ENCODE measurements around the gene BNC2. TPM values are rescaled to one million over a fixed set of nuclear protein-coding genes. Genes with fewer than 3 reads are reported as not detected.

Gene BNC2
- total and polyA plus RNA-seq, 2 donors (not counting 1 experiment from before 2014, with no cell fraction given), result 34.7 to 39.1 TPM

DNA sequence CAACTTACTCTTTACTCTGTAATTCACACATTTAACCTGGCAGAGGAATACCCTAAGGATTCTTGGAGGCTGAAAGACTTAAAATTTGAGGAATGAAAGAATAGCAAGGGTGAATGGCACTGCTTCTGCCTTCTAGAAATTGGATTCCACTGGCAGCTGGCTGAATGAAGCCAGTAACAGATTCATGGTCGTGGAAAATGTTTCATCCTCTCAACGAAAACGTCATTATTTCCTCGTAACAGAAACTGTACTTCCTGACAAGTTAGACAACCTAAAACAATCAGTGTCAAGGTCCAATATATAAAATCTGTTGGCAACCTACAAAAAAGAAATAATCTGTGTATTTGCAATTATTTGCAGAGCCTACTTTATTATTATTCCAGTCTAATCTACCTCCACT is 39.7 kb downstream of the BNC2 start:
- Histone ChIP-seq H3K27me3 (ENCODE audit: control insufficient read depth, insufficient read depth, low read length) (no peaks in the 10 kb centered on the region), H3K79me2 (ENCODE audit: control insufficient read depth, insufficient read depth, low read length) (peaks cover 52% of the 10 kb centered on the region), H3K27ac (ENCODE audit: insufficient read depth, low read length) (no peak overlapping the region), H3K9me3 (ENCODE audit: control insufficient read depth, insufficient read depth, low read depth, low read length) (no peaks in the 10 kb centered on the region), H3K4me2 (ENCODE audit: extremely low read depth, insufficient read depth, low read length) (peak overlapping the region; percentile 23), H3K4me3 (replicated peaks in 1 of 4; ENCODE audit: control extremely low read depth in 1 of 4, insufficient read depth in 1 of 4, low read depth in 3 of 4, low read length in 4 of 4) (no peak overlapping the region), H3K4me1 (ENCODE audit: control insufficient read depth, extremely low read depth, insufficient read depth, low read length) (peaks cover 19% of the 10 kb centered on the region), H4K20me1 (ENCODE audit: control insufficient read depth, extremely low read depth, insufficient read depth, low read length) (no peaks in the 10 kb centered on the region), H3K9ac (ENCODE audit: insufficient read depth, low read length) (peak overlapping the region; percentile 24), H2AFZ (ENCODE audit: low read length) (no peak overlapping the region), H3K36me3 (ENCODE audit: control insufficient read depth, insufficient read depth, low read length) (peaks cover 2% of the 10 kb centered on the region)
- no peak for DNase-seq (ENCODE audit: low read depth in 2 of 2)
- TF ChIP-seq, protein P1, sequence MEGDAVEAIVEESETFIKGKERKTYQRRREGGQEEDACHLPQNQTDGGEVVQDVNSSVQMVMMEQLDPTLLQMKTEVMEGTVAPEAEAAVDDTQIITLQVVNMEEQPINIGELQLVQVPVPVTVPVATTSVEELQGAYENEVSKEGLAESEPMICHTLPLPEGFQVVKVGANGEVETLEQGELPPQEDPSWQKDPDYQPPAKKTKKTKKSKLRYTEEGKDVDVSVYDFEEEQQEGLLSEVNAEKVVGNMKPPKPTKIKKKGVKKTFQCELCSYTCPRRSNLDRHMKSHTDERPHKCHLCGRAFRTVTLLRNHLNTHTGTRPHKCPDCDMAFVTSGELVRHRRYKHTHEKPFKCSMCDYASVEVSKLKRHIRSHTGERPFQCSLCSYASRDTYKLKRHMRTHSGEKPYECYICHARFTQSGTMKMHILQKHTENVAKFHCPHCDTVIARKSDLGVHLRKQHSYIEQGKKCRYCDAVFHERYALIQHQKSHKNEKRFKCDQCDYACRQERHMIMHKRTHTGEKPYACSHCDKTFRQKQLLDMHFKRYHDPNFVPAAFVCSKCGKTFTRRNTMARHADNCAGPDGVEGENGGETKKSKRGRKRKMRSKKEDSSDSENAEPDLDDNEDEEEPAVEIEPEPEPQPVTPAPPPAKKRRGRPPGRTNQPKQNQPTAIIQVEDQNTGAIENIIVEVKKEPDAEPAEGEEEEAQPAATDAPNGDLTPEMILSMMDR (conservative IDR thresholded peaks at IDR 0.05 in 1 of 2, IDR thresholded peaks at IDR 0.05 in 1 of 2; ENCODE audit: low read depth in 1 of 2, low read length in 2 of 2), result no peak
- no peak for TF ChIP-seq EZH2 (IDR thresholded peaks at IDR 0.05; ENCODE audit: low read length, missing control alignments)

DNA sequence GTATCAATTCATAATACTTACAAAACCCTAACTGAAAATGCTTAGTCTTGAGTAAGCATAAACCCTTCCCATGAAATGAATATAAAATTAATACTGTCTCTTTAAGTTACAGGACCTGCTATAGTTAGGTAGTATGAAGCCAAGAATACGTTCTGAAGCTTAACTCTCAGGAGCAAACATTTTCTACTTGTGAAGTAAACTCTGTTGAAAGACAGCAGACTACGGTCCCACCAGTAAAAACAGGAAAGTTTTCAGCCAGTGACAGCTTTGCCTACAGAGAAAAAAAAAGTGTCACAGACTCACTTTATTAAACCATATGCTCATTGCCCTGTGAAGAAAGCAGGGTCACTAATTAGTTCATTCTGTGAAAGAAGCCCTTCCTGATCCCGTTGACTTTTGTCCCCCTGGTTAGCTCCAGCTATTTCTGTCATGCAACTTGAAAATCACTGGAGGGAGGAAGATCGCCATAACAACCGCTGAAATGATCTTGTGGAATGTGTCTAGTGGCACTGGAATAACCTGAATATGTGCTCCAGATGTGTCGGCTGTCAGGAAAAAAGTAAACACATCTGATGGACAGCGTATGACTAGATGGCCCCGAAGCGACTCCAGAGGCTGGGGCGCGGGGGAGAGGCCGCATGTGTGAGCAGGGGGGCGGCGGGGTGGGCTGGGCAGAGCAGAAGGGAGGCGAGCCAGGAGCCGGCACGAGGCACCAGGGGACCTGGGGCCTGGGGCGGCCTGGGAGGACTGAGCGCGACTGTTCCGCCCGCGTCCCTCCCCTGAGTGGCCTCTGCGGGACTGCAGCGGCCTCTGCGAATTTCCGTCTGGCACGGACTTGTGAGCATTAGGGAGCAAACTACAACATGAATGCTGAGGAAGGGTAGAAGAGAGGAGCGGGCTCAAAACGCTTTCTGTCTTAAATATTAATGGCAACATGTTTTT is 41.9 kb downstream of the BNC2 start:
- peak overlapping the region; percentile 75 for H3K4me2 ChIP-seq (ENCODE audit: extremely low read depth, insufficient read depth, low read length)
- H3K9ac ChIP-seq (ENCODE audit: insufficient read depth, low read length), result no peak overlapping the region
- peaks cover 46% of the 10 kb centered on the region for H3K79me2 ChIP-seq (ENCODE audit: control insufficient read depth, insufficient read depth, low read length)
- H2AFZ ChIP-seq (ENCODE audit: low read length), result no peak overlapping the region
- peak overlapping the region; percentile 61 for H3K27ac ChIP-seq (ENCODE audit: insufficient read depth, low read length)
- no peaks in the 10 kb centered on the region for H3K9me3 ChIP-seq (ENCODE audit: control insufficient read depth, insufficient read depth, low read depth, low read length)
- H4K20me1 ChIP-seq (ENCODE audit: control insufficient read depth, extremely low read depth, insufficient read depth, low read length), result no peaks in the 10 kb centered on the region
- H3K4me3 ChIP-seq (replicated peaks in 1 of 4; ENCODE audit: control extremely low read depth in 1 of 4, insufficient read depth in 1 of 4, low read depth in 3 of 4, low read length in 4 of 4), result peak overlapping the region; percentile 7 to 58 (median 25)
- peaks cover 32% of the 10 kb centered on the region for H3K4me1 ChIP-seq (ENCODE audit: control insufficient read depth, extremely low read depth, insufficient read depth, low read length)
- DNase-seq (ENCODE audit: low read depth in 2 of 2), result peak; percentile 70 to 77
- no peaks in the 10 kb centered on the region for H3K27me3 ChIP-seq (ENCODE audit: control insufficient read depth, insufficient read depth, low read length)
- no peaks in the 10 kb centered on the region for H3K36me3 ChIP-seq (ENCODE audit: control insufficient read depth, insufficient read depth, low read length)
- no peak for TF ChIP-seq EZH2 (IDR thresholded peaks at IDR 0.05; ENCODE audit: low read length, missing control alignments)
- TF ChIP-seq, protein P1 (conservative IDR thresholded peaks at IDR 0.05 in 1 of 2, IDR thresholded peaks at IDR 0.05 in 1 of 2; ENCODE audit: low read depth in 1 of 2, low read length in 2 of 2), result no peak

DNA sequence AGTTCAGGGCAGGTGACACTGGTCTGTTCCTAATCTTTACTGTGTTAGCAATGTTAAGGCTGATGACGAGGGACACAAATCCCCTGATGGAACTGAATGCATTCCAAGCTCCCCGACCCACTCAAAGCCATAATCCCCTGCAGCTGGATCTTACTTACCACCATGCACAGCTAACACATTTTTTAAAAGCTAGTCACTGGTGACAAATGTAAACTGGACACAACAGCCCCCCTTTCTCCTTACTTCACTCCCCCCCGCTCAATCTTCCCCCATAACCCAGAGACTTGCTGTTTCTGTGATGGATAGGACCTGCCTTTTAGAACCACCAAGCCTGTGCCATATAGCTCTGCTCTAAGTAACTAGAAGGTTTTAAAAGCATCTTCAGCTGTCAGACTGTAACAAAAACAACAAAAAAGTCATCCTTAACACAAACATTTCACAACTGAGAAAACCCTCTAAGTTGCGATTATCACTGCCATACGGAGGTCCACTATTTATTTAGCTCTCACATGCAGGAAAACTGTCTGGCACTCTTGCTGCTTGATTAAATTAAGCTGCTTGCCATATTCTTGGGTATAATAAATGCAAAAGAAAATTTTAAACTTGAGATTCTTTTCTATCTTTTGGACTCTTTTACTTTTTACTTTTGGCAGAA is 44.4 kb downstream of the BNC2 start:
- H3K9me3 ChIP-seq (ENCODE audit: control insufficient read depth, insufficient read depth, low read depth, low read length), result no peaks in the 10 kb centered on the region
- H3K36me3 ChIP-seq (ENCODE audit: control insufficient read depth, insufficient read depth, low read length), result no peaks in the 10 kb centered on the region
- peak overlapping the region; percentile 59 for H3K4me2 ChIP-seq (ENCODE audit: extremely low read depth, insufficient read depth, low read length)
- no peaks in the 10 kb centered on the region for H3K27me3 ChIP-seq (ENCODE audit: control insufficient read depth, insufficient read depth, low read length)
- H4K20me1 ChIP-seq (ENCODE audit: control insufficient read depth, extremely low read depth, insufficient read depth, low read length), result no peaks in the 10 kb centered on the region
- peaks cover 32% of the 10 kb centered on the region for H3K4me1 ChIP-seq (ENCODE audit: control insufficient read depth, extremely low read depth, insufficient read depth, low read length)
- H3K9ac ChIP-seq (ENCODE audit: insufficient read depth, low read length), result no peak overlapping the region
- DNase-seq (ENCODE audit: low read depth in 2 of 2), result peak; percentile 73 to 91
- H3K4me3 ChIP-seq (replicated peaks in 1 of 4; ENCODE audit: control extremely low read depth in 1 of 4, insufficient read depth in 1 of 4, low read depth in 3 of 4, low read length in 4 of 4), result peak overlapping the region in 2 of 4 experiments; percentile 14 to 17
- no peak for TF ChIP-seq EZH2 (IDR thresholded peaks at IDR 0.05; ENCODE audit: low read length, missing control alignments)
- TF ChIP-seq, protein P1 (conservative IDR thresholded peaks at IDR 0.05 in 1 of 2, IDR thresholded peaks at IDR 0.05 in 1 of 2; ENCODE audit: low read depth in 1 of 2, low read length in 2 of 2), result no peak
- no peak overlapping the region for H2AFZ ChIP-seq (ENCODE audit: low read length)
- peaks cover 35% of the 10 kb centered on the region for H3K79me2 ChIP-seq (ENCODE audit: control insufficient read depth, insufficient read depth, low read length)
- H3K27ac ChIP-seq (ENCODE audit: insufficient read depth, low read length), result peak overlapping the region; percentile 76

All from fibroblast of lung (primary cell).